ENCODE measurements around the gene YTHDF1.

DNA sequence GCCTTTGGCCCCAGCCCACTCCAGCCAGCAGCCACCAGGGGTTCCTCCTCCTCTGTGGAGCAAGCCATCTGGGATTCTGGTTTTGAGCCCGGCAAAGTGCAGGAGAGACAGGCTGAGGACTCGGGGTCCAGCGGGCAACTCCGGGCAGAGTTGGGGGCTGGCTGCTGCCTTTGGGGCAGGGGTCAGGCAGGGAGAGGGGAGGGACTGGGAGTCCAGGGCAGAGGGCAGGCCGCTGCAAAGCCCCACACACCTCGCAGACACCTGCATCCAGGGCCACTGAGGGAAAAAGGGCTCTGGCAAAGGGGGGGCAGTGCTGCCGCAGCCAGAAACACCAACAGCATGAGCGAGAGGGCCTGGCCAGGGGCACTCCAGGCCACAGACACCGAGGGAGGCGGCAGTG lies 28.5 kb upstream of the YTHDF1 start:
- TF ChIP-seq CTCF (conservative IDR thresholded peaks at IDR 0.05) (no peak), ZFX (IDR thresholded peaks at IDR 0.05) (no peak)
